WTC11 (cell line): Measurements from ENCODE around the gene TMEM54. TPM values are rescaled to one million over a fixed set of nuclear protein-coding genes. Genes with fewer than 3 reads are reported as not detected.

Source experiments
- ATAC-seq: fragments of 200-7000 bp; cut with Tn5 transposase; 2 replicates; pipeline ENCODE4 v1.10.0; 2021; ENCODE audit warnings: mild to moderate bottlenecking, moderate library complexity
- CTCF ChIA-PET: fragments of 300-600 bp; sonication (Branson Sonifier 250); formaldehyde crosslinking; loops from one replicate; lab custom pipeline; 2021; ENCODE audit warnings: antibody characterized with exemption; lab: Charles Lee
- POLR2A ChIA-PET: fragments of 350-600 bp; sonication (Branson Sonifier 250); formaldehyde crosslinking; loops from one replicate; lab custom pipeline; 2021; ENCODE audit warnings: antibody characterized with exemption; lab: Charles Lee
- DNase-seq: peaks from one replicate; pipeline ENCODE4 v3.0.0; 2021; ENCODE audit warnings: low spot score
- H3K27ac Mint-ChIP-seq: 2 replicates; pipeline ENCODE4 v1.8.0; 2021; ENCODE audit warnings: mixed read lengths
- H3K27me3 Mint-ChIP-seq: 2 replicates; pipeline ENCODE4 v1.8.0; 2021; ENCODE audit warnings: low read depth, mild to moderate bottlenecking, moderate library complexity, mixed read lengths
- H3K36me3 Mint-ChIP-seq: 2 replicates; pipeline ENCODE4 v1.8.0; 2021; ENCODE audit warnings: mixed read lengths
- H3K4me1 Mint-ChIP-seq: 2 replicates; pipeline ENCODE4 v1.8.0; 2022; ENCODE audit warnings: mixed read lengths
- H3K4me3 Mint-ChIP-seq: 2 replicates; pipeline ENCODE4 v1.8.0; 2021; ENCODE audit warnings: mild to moderate bottlenecking, moderate library complexity, mixed read lengths
- H3K9me3 Mint-ChIP-seq: 2 replicates; pipeline ENCODE4 v1.8.0; 2021; ENCODE audit warnings: mixed read lengths
- ARID4B ChIP-seq: sonication (generic); formaldehyde crosslinking; IDR thresholded peaks from 2 replicates; pipeline ENCODE4 v1.8.0; 2023; ENCODE audit warnings: missing genetic modification reagents, mild to moderate bottlenecking, borderline replicate concordance
- ATF1 ChIP-seq: sonication (generic); formaldehyde crosslinking; IDR thresholded peaks from 2 replicates; pipeline ENCODE4 v1.8.1; 2023; ENCODE audit warnings: mild to moderate bottlenecking, moderate library complexity, missing genetic modification reagents
- ATF2 ChIP-seq: sonication (generic); formaldehyde crosslinking; IDR thresholded peaks from 2 replicates; pipeline ENCODE4 v1.8.1; 2022; ENCODE audit warnings: low read depth, missing genetic modification reagents, borderline replicate concordance
- CREM ChIP-seq: sonication (generic); formaldehyde crosslinking; IDR thresholded peaks from 2 replicates; pipeline ENCODE4 v1.8.1; 2022; ENCODE audit warnings: mild to moderate bottlenecking, missing genetic modification reagents, moderate library complexity
- CTCF ChIP-seq: fragments of 200-600 bp; IDR thresholded peaks from 2 replicates; pipeline ENCODE4 v1.8.0; 2022; ENCODE audit warnings: antibody characterized with exemption
- ERG ChIP-seq: fragments of 250-450 bp; sonication (Bioruptor Pico); IDR thresholded peaks from 2 replicates; pipeline ENCODE4 v1.8.0; 2021; ENCODE audit warnings: mild to moderate bottlenecking
- FOXK1 ChIP-seq: sonication (generic); formaldehyde crosslinking; IDR thresholded peaks from 2 replicates; pipeline ENCODE4 v1.8.0; 2022; ENCODE audit warnings: mild to moderate bottlenecking, moderate library complexity, missing genetic modification reagents
- GABPB1 ChIP-seq: sonication (generic); formaldehyde crosslinking; IDR thresholded peaks from 2 replicates; pipeline ENCODE4 v1.8.1; 2023; ENCODE audit warnings: mild to moderate bottlenecking, missing genetic modification reagents
- HMGXB4 ChIP-seq: sonication (generic); formaldehyde crosslinking; IDR thresholded peaks from 2 replicates; pipeline ENCODE4 v1.8.1; 2023; ENCODE audit warnings: mild to moderate bottlenecking, moderate library complexity, missing genetic modification reagents
- JUN ChIP-seq: sonication (generic); formaldehyde crosslinking; IDR thresholded peaks from 2 replicates; pipeline ENCODE4 v1.8.0; 2023; ENCODE audit warnings: mild to moderate bottlenecking, missing genetic modification reagents
- KAT7 ChIP-seq: sonication (generic); formaldehyde crosslinking; IDR thresholded peaks from 2 replicates; pipeline ENCODE4 v1.8.1; 2023; ENCODE audit warnings: missing genetic modification reagents, mild to moderate bottlenecking, borderline replicate concordance
- MLX ChIP-seq: sonication (generic); formaldehyde crosslinking; IDR thresholded peaks from 2 replicates; pipeline ENCODE4 v1.8.1; 2023; ENCODE audit warnings: mild to moderate bottlenecking, missing genetic modification reagents, moderate library complexity
- MXD4 ChIP-seq: fragments of 250-450 bp; sonication (Bioruptor Pico); IDR thresholded peaks from 2 replicates; pipeline ENCODE4 v1.8.0; 2021; ENCODE audit warnings: mild to moderate bottlenecking, moderate library complexity, borderline replicate concordance
- NFATC4 ChIP-seq: fragments of 250-450 bp; sonication (Bioruptor Pico); IDR thresholded peaks from 2 replicates; pipeline ENCODE4 v1.9.0; 2021; ENCODE audit warnings: mild to moderate bottlenecking
- NFYB ChIP-seq: sonication (generic); formaldehyde crosslinking; conservative IDR thresholded peaks from 2 replicates; pipeline ENCODE4 v1.8.0; 2022; ENCODE audit warnings: low read depth, missing genetic modification reagents
- NR1H2 ChIP-seq: sonication (generic); formaldehyde crosslinking; IDR thresholded peaks from 2 replicates; pipeline ENCODE4 v1.9.0; 2021; ENCODE audit warnings: mild to moderate bottlenecking, moderate library complexity, missing genetic modification reagents
- NR2C2 ChIP-seq: sonication (generic); formaldehyde crosslinking; IDR thresholded peaks from 2 replicates; pipeline ENCODE4 v1.8.0; 2022; ENCODE audit warnings: mild to moderate bottlenecking, missing genetic modification reagents
- OVOL2 ChIP-seq: fragments of 250-450 bp; sonication (Bioruptor Pico); IDR thresholded peaks from 2 replicates; pipeline ENCODE4 v1.9.0; 2021; ENCODE audit warnings: mild to moderate bottlenecking, borderline replicate concordance
- PRRX2 ChIP-seq: fragments of 250-450 bp; sonication (Bioruptor Pico); IDR thresholded peaks from 2 replicates; pipeline ENCODE4 v1.8.0; 2021; ENCODE audit warnings: mild to moderate bottlenecking
- TEAD4 ChIP-seq: sonication (generic); formaldehyde crosslinking; IDR thresholded peaks from 2 replicates; pipeline ENCODE4 v1.8.0; 2022; ENCODE audit warnings: mild to moderate bottlenecking, missing genetic modification reagents
- ZNF219 ChIP-seq: sonication (generic); formaldehyde crosslinking; IDR thresholded peaks from 2 replicates; pipeline ENCODE4 v1.8.0; 2023; ENCODE audit warnings: missing genetic modification reagents, mild to moderate bottlenecking, borderline replicate concordance
- ZNF263 ChIP-seq: sonication (generic); formaldehyde crosslinking; IDR thresholded peaks from 2 replicates; pipeline ENCODE4 v1.8.1; 2022; ENCODE audit warnings: low read depth, mild to moderate bottlenecking, moderate library complexity, missing genetic modification reagents
- ZNF425 ChIP-seq: fragments of 250-450 bp; sonication (Bioruptor Pico); conservative IDR thresholded peaks from 2 replicates; pipeline ENCODE4 v1.9.0; 2021; ENCODE audit warnings: mild to moderate bottlenecking
- total RNA-seq: library from RNA; stranded (reverse); gene quantifications from 3 replicates; pipeline ENCODE4 v1.2.3, GENCODE V29; 2021

TMEM54 gene
- total RNA-seq, 1 experiment from 2014 or later, result 20.7 TPM

GRCh38 chr1:32886004-32886827 lies 15.0 kb downstream of the TMEM54 start, which contains the start of gene HPCA:
HPCA (plus strand) TSS chr1:32886491; CDS start chr1:32888899, 2,408 bp downstream.
- peak within 1 kb of the TSS; percentile 65 for H3K4me3 Mint-ChIP-seq
- ATAC-seq (peak; percentile 94), DNase-seq (peak; percentile 90)
- ChIA-PET POLR2A (interaction anchor here (0.6 to 1.4 kb wide), 3 partner anchors 10 to 40 kb away, joined by 3 read pairs; no protein-coding TSS in a partner anchor), CTCF (interaction anchor here (0.5 to 4.6 kb wide), 34 partner anchors 8 to 491 kb away, joined by 3 to 93 read pairs (median 4); partner anchors contain the start of genes AZIN2, FNDC5 and RBBP4)
- H3K36me3 Mint-ChIP-seq, result no peaks in the 10 kb centered on the region
- no peaks in the 10 kb centered on the region for H3K9me3 Mint-ChIP-seq
- no peak within 1 kb of the TSS for H3K27ac Mint-ChIP-seq
- peaks cover 12% of the 10 kb centered on the region for H3K4me1 Mint-ChIP-seq
- peaks cover 74% of the 10 kb centered on the region for H3K27me3 Mint-ChIP-seq
- TF ChIP-seq NR2C2 (CRISPR knock-in tag) (peak; percentile 83), CTCF (peak; percentile 30; the same call in 1 of the 2 replicates), TEAD4 (CRISPR knock-in tag) (peak; percentile 98), NFYB (peak; percentile 64; the same call in 1 of the 2 replicates), ZNF219 (CRISPR knock-in tag) (peak; percentile 98), ZNF263 (CRISPR knock-in tag) (peak; percentile 69; the same call in 1 of the 2 replicates), CREM (peak; percentile 93), PRRX2 (CRISPR knock-in tag) (peak; percentile 96), HMGXB4 (CRISPR knock-in tag) (peak; percentile 90), ATF2 (peak; percentile 94), ERG (CRISPR knock-in tag) (peak; percentile 90; the same call in 1 of the 2 replicates), ARID4B (CRISPR knock-in tag) (peak; percentile 100), FOXK1 (CRISPR knock-in tag) (peak; percentile 94), NFATC4 (CRISPR knock-in tag) (no peak; the same call in 1 of the 2 replicates), ZNF425 (CRISPR knock-in tag) (no peak), NR1H2 (CRISPR knock-in tag) (peak; percentile 95), GABPB1 (CRISPR knock-in tag) (peak; percentile 83), JUN (CRISPR knock-in tag) (peak; percentile 99), OVOL2 (CRISPR knock-in tag) (no peak), ATF1 (CRISPR knock-in tag) (peak; percentile 89; the same call in 1 of the 2 replicates), MXD4 (CRISPR knock-in tag) (peak; percentile 89; the same call in 1 of the 2 replicates), KAT7 (CRISPR knock-in tag) (peak; percentile 97), MLX (CRISPR knock-in tag) (peak; percentile 90; the same call in 1 of the 2 replicates)
